Stimulated activated CD4-positive, alpha-beta T cell treated with anti-CD3 and anti-CD28 coated beads, Interleukin-15, amount 100 ng/mL, for 48 hours (primary cell): ENCODE measurements around the gene FAM72D.
"Not testable (repeated sequence)": the region's sequence is repeated elsewhere in the genome, so short reads cannot be mapped to it uniquely, and the experiment has no call there.

Experiments
- DNase-seq, 2 donors: peaks; one replicate each; pipeline ENCODE4 v3.0.0-alpha.2; 2020; ENCODE audit warnings: low read depth in 2 of 2

Gene FAM72D

DNA sequence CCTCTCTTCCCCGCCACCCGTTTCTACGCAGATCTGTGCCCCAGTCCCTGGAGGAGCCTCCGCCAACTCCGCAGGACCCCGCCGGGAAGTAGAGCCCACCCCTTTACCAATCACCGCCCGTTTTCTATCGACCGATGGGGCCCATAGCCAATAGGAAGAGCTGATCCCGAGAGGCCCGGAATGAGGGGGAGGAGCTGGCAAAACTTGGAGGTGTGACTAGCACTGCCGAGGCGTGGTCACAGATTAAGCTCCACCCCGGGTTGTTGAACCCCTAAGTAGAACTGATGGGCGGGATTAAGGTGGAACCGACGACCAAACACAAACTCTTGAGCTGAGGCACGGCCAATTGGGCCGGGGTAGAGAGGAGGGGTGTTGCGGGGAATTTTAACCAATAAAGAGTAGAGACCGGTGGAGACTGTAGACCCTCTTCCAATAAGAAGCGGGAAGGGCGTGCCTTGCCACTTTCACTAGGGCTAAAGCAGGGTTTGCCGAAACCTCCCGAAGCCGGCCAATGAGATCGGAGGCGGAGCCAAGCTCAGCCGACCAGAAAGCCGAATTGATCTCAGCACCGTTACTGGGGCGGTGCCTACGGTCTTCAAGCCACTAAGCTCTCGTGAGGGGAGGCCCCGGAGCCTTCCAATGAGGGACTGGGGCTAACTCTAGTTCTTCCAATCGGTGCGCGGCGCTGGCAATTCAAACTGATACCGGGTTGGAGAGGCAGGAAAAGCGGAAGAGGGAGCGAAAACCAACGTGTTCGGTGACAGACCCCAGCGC is at the start of gene FAM72D, which contains the start of gene SRGAP2B:
Gene FAM72D (plus strand): TSS at position 691 of the 774 bp plus-strand sequence. CDS start 874 bp downstream, outside the sequence.
Gene SRGAP2B (minus strand): TSS at position 45 of the 774 bp plus-strand sequence. CDS start 2,427 bp downstream, outside the sequence.
- DNase-seq: not testable (repeated sequence)

DNA sequence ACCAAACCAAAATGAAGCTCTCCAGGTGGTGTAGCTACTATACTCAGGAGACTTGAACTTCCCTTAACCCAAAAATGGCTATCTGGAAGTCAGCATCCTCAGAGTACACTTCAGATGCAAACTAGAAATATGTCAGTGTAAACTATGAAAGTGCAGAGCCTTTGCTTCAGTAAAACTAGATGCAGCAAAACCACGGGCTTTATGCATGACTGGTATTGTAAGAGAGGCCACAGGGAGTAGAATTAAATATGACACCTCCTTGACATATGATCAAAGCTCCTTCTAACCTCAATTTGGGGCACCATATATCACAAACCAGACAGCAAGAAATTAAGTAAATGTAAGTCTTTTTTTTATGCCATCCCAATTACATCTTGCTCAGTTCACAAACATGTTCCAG is 48.2 kb upstream of the FAM72D start:
- not testable (repeated sequence) for DNase-seq

DNA sequence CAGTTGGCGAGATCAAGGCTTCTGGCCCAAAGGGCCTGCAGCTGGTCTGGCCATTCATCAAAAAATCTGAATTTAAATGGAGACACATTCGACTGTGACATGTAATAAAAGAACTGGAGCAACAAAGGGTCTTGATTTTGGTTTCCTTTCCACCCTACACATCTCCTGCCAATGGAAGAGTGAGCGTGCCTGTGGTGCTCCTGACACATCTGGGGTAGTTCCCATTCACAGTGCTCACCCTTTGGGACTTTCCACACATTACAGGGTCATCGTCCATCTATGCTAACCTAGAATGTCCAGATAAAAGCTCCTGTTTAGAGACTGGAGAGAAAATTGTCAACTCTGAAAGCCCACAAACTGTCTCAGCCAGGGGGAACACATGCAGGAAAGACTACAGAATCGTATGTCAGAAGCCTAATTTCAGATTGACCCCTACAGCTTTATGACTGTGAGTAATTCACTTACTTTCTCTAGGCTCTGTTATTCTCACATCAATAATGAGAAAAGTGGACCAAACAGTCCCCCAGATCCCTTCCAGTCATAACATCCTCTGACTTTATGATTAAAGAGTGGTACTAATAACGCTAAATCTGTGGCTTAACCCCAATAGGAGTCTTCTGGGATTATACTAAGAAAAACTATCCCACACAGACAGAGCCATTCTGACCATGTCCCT is 47.5 kb upstream of the FAM72D start:
- DNase-seq: not testable (repeated sequence)

DNA sequence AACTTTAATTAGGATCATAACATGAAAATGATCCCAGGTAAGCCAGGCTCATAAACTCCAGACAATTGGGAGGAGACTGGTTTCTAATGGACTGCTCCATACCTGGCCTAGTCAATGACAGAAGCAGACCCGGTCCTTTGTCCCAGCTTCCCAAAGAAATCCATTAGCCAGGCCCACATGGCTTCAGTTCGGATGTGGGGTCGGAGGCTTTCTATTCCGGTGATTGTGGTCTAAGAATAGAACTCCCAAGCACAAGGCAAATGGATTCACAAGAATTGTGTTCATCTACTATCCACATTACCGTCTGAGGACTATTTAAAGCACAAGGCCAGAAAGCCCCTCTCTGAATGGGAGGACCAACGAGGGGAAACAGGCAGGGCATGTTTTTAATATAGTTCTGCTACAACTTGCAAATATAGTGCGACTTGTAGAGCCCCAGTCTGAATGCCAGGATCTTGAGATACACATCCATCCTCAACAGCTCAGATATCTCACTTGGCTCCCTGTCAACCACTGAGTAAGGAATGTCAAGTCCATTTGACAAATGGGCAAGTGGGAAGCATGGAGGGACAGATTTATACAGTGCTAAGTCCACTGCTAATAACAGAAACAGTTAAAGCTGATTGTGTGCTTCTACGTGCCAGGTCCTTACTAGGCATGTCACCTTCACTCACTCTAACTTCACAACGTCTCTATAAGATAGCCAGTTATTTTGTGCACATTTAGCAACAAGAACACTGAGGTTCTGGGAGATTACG is 43.6 kb upstream of the FAM72D start:
- DNase-seq: not testable (repeated sequence)

DNA sequence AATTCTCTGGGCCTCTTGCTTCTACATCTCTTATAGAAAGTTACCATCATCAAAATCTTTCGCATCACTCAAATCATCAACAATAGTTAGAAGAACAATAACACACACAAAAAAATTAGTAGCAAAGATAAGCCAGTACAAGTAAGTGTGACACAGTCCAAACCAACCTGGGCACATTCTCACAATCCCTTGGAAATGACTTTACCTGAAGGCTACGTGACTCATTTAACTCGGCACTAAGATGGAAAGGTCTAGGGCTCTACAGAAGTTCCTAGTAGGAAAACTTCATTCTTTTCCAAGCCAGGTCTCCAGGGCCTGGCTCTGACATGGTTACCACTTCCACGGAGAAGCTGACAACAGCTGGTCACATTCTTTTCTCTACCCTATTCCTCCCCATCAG is 42.3 kb upstream of the FAM72D start:
- DNase-seq: not testable (repeated sequence)

DNA sequence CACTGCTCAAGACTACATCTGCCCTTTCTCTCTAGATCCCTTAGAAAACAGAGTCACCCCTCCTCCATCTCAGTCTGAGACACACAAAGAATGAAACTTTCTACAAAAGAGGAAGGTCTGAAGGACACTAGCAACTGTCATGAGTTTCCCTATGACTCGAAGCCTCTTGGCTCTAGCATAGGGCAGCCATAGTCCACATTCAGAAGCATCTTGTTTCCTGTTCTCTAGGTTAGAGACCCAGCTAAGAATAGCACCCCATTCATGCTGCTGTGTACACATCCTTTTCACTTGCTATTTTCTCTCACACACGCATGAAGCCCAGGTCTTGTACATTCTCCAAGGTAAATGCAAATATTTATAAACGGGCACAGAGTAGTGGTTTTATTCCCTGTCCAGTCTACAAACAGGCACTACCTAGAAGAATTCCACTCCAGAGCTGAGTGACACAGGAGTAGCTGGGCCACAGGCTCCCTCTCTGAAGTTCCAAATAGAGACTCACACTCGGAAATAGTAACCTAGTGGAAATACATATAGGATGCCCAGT is 40.5 kb upstream of the FAM72D start:
- not testable (repeated sequence) for DNase-seq

DNA sequence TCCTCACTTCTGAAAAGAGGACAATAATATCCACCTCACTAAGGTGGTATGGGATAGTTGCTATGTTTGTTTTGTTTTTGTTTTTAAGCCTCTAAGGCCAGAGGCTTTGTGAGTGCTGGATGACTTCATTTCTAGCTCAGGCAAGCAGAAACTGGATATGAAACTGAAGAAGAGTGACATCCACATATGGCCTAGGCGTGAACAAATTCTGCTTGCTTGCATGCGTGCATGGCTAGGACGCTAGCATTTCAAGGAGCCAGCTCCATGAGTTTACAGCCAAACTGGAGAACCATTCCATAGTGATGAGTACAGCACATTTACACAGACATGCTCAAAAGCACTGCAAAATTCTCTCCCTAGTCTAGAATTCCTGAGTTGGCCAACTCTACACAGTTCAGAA is 37.6 kb upstream of the FAM72D start:
- DNase-seq: not testable (repeated sequence)

DNA sequence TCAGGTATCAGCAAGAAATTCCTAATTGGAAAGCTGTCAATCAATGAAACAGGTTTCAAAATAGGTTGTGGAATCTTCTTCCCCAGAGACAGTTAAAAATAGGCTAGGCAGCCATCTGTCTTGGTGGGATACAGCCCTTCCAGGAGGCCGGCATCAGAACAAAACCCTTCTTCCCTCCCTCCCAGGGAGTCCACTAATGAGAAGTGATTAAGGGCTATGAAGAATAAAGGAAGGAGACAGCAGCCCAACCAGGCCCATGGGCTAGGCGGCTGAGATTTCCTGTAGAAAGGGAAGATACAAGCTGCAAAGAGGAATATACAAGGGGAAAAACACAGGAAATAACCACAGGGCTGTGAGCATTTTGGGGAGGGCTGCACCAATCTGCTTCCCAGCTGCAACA is 32.5 kb upstream of the FAM72D start:
- not testable (repeated sequence) for DNase-seq

DNA sequence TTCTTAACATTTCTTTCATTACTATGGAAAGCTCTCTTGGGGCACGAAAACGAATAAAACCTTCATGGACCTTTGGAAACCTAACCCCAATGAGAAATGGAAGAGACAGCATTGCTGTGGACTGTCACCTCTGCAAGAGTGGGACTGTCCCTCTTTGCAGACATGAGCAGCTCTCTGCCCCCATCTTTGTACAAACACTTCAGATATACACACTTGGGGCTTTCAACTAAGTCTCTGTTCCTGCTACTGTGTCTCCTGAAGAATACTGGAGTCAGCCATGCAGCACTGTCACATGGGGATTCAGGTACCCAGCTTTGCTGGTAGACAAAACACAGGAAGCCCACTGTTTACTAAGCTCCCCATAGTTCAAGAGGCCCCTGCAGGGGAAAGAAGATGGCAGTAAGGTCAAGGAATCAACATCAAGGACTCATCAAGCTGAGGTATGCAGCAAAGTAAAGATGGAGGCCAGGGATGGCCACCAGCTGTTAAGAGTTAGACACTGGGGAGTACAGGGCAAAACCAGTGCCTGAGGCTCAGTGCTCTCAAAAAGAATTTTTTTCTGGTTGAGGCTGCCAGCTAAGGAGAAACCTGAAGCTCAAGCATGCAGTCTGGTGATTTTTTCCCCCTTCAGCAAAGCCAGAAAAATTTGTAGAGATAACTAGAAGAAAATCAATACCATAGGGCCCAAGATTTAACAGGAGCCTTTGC is 31.7 kb upstream of the FAM72D start:
- not testable (repeated sequence) for DNase-seq

DNA sequence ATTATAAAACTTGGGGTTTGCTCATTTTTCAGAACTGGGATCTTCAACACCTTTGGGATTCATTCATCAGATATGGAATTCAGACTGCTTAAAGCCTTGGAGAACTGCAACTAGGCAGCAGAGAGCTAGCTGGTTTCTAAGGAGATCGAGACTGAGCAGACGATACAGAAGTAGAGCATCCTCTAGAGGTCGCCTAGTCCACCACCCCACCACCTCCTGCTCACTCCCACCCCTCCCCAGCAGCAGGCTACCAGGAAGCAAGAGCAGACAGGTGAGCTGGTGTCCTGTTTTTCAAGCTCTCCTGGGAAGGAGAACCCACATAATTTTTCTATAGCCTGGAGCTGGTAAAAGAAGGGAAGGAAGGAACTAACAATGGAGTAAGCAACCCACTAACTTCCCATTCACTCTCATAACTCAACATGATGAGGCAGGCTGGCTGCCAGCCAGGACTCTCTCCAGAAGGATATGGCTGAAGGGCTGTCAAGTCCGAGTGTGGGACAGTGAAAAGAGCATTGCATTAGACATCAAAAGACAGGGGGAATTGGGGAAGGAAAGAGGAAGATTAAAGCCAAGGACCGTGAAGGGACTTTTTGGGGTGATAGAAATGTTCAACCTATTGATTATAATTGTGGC is 30.5 kb upstream of the FAM72D start:
- DNase-seq: not testable (repeated sequence)

DNA sequence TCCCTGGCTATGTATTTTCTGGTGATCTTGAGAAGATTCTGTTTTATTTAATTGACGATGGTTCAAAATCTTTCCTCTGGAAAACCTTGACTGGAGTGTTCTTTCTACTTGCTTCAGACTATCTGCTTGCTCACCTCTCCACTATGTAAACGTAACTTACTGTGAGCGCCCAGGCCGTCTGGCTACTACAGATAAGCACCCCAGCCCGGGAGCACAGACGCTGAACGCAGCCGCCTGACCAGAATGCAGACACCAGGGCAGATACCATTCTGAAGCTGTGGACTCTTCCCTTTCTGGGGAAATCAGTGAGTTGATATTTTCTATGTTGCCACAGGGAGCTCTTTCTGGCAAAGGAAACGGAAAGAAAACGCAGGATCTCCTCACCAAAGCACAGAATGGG is 29.3 kb upstream of the FAM72D start:
- not testable (repeated sequence) for DNase-seq

DNA sequence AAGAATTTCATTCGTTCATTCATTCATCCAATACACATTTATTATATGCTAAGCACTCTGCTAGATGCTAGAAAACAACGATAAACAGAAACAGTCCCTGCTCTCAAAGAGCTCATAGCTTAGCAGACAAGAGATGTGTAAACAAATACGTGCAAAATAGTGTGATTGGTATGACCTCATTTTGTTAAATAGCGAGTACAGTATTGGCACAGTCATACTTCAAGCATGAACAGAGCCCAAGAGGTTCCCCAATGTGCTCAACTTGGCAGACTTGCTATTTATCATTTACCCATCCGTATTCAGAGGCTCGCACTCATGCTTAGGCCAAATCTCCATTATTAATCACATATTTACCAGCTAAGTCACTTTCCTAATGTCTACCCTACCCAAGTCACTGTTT is 24.2 kb upstream of the FAM72D start:
- DNase-seq: not testable (repeated sequence)

DNA sequence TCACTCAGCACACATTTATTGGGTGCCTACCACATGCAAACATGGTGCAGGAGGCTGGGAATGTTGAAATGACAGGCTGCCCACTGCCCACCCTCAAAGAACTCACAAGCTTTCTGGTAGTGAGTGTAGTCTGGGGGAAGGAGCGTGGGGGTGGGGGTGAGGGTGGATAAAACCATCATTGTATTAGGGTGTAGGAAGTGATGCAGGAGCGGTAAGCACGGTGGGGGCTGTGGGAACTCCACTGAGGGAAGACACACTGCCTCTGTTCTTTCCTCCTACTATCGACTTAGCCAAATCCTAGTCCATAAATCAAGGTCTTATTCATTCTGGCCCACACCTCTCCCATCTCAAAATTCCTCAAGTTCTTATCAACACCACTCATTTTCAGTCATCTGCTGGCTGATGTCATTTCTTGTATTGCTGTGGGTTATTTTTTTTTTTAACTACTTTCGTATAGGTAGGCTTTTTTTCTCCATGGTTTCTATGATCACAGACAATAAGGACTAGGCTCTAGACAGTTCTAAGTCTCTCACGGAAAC is 21.7 kb upstream of the FAM72D start:
- not testable (repeated sequence) for DNase-seq

DNA sequence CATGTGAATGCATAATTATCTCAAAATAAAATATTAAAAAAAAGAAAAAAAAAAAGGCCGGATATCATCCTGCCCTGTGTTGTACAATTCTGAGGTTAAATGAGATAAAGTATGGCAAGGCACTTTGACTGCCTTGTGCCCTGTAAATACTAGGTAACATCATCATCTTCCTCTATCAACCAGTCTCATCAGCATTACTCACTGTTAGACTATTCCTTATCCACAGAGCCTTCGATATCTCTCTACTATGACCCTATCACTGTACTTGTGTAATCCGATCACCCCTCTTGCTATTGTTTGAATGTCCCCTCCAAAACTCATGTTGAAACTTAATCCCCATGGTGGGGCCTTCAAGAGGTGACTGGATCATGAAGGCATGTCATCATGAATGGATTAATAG is 18.9 kb upstream of the FAM72D start:
- not testable (repeated sequence) for DNase-seq

DNA sequence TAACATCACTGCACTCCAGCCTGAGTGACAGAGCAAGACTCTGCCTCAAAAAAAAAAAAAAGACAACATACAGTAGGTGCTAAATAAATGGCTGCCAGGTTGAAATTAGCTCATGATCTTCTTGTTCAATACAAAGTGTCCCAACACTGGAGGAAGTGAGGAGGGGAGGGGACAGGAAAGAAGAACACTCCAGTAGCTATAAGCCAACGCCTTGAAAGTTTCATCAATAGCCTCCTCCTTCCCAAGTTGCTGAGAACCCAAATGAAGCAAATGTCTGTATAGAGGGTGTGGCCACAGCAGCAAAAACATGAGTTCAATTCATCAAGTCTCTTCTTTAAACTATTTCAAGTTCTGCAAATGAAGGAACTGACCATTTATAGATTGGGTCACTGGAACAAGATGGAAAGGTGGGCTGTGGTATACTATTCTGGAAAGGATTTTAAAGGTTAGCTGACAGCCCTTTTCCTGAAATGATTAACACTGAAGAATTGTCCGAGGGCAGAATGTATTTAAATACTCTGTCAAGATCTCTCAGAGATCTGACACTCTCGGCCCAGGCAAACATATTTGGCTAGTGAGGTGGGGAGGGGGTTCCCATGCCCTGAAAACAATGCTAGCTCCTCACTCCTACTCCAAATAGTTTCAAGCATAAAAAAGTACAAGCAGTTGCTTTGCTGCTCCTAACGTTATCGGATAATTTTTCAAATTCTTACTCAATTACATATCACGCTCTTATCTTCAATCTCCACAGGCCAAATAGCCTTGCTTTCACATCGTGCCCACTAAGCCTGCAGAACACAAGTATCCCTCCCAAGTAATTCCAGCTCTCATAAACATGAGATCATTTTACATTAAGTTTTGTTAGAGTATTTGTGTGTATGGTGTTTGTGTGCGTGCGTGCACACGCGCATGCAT is 17.6 kb upstream of the FAM72D start:
- not testable (repeated sequence) for DNase-seq

DNA sequence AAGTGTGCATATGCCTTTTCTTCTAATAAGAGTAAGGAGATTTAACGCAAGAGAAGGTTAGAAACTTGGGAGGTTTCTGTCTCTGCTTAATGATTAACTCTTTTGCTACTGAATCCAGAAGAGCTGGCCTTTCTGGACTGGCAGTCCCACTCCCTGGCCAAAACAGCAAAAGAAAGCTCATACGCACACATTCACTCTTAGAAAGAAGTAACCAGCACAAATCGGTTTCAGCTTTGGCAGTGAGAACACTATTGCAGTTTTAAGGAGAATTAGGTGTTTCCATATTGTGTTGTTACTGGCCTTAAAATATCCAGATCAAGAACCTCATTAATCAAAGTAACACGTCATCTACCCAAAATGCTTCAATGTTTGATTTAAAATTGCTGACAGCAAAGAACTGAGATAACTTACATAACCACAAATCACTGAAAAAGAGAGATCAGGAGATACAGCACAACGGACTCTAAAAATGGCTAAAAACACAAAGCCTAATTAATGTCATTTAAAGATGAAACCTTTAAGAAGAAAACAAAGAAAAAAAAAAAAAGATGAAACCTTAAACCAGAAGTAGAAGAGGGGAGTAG is 16.9 kb upstream of the FAM72D start:
- DNase-seq: not testable (repeated sequence)

DNA sequence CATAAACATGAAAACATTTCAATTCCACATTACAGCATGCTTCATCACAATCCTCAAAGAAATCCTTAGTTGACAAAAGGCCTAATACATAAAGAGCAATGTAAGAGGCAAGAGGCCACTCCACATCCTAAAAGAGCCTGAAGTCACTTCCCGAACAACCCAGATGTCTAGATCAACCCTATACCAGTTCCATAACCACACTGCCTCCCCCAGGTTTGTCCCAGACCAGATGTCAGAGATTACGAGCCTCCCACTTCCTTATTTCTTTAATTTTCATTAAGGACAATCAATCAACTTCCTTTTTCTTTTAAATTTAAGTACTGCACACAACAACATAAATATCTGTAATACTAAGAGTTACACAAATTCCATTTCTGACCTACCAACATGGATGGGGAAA is 16.0 kb upstream of the FAM72D start:
- not testable (repeated sequence) for DNase-seq

DNA sequence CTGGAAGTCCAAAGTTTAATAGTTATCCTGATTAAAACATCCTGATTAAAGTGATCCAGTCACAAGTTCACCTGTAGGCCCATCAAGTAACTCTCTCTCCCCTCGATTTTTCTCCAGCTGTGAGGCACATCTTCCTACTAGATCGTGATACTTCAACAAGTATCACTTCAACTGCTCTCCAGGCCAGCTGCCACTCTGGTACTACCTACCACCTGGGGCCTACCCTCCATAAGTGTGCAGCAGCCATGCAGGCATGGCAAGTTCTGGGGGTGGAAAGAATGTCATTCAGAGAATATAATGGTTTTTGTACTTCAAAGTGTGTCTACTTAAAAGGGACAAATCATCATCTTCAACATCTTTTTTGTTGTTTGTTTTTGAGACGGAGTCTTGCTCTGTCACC is 15.6 kb upstream of the FAM72D start:
- not testable (repeated sequence) for DNase-seq
